Lung (tissue), 12 donors: ENCODE measurements around the gene LARP1. TPM values are rescaled to one million over a fixed set of nuclear protein-coding genes. Genes with fewer than 3 reads are reported as not detected.

Experiments used
- ATAC-seq: fragments of 200-7000 bp; cut with Tn5 transposase; one replicate; pipeline ENCODE4 v1.9.1; 2020; ENCODE audit warnings: moderate number of reproducible peaks; ENCODE audit not compliant: insufficient read depth, low FRiP score
- DNase-seq, 3 donors: peaks; one replicate each; pipeline ENCODE4 v3.0.0-alpha.2; 2013 to 2017
- H3K27ac ChIP-seq, 2 donors: one replicate each; pipeline ENCODE4 v1.5.1; 2013; ENCODE audit warnings: mild to moderate bottlenecking in 2 of 2, moderate library complexity in 2 of 2, control low read depth in 1 of 2, inconsistent platforms in 1 of 2, low read depth in 1 of 2, low read length in 1 of 2
- H3K27me3 ChIP-seq, 3 donors: one replicate each; pipeline ENCODE4 v1.5.1; 2013; ENCODE audit warnings: low read length in 2 of 3; ENCODE audit not compliant: control insufficient read depth in 3 of 3, insufficient read depth in 3 of 3
- H3K36me3 ChIP-seq, 4 donors: one replicate each; pipeline ENCODE4 v1.5.1; 2013; ENCODE audit warnings: low read length in 4 of 4, mild to moderate bottlenecking in 1 of 4, moderate library complexity in 1 of 4; ENCODE audit not compliant: control insufficient read depth in 4 of 4, insufficient read depth in 4 of 4
- H3K4me1 ChIP-seq, 5 donors: one replicate each; pipeline ENCODE4 v1.5.1; 2013; ENCODE audit warnings: low read length in 5 of 5, mild to moderate bottlenecking in 2 of 5, moderate library complexity in 1 of 5; ENCODE audit not compliant: control insufficient read depth in 5 of 5, insufficient read depth in 5 of 5
- H3K4me3 ChIP-seq: one replicate; pipeline ENCODE4 v1.5.1; 2013; ENCODE audit warnings: mild to moderate bottlenecking, control low read depth, moderate library complexity
- H3K9ac ChIP-seq, 2 donors: one replicate each; pipeline ENCODE4 v1.5.1; 2013; ENCODE audit warnings: low read length in 2 of 2, control low read depth in 1 of 2; ENCODE audit not compliant: insufficient read depth in 1 of 2
- H3K9me3 ChIP-seq, 4 donors: one replicate each; pipeline ENCODE4 v1.5.1; 2013; ENCODE audit warnings: low read length in 3 of 4, mild to moderate bottlenecking in 1 of 4, moderate library complexity in 1 of 4; ENCODE audit not compliant: control insufficient read depth in 4 of 4, insufficient read depth in 3 of 4
- CTCF ChIP-seq: IDR thresholded peaks from 2 replicates; pipeline ENCODE4 v1.5.1; 2012; ENCODE audit warnings: mild to moderate bottlenecking; ENCODE audit errors: control extremely low read depth, extremely low read depth
- WGBS, 2 donors: extraction: QIAGEN DNeasy Blood & Tissue Kit; methylation state at CpG; one replicate each; pipeline ENCODE4 v1.1.7; 2013; 5-methylcytosine and 5-hydroxymethylcytosine counted together
- polyA plus RNA-seq, 2 donors: library from polyadenylated mRNA; stranded (reverse); fragments of 200-250 nt; gene quantifications; one replicate each; pipeline ENCODE4 v1.2.1, GENCODE V29; 2013
- total RNA-seq, 2 donors: library from RNA; depleted of rRNA in 1 of 2; stranded (reverse); fragments of >200 nt in 1 of 2; gene quantifications; one replicate each; pipeline ENCODE4 v1.2.1, GENCODE V29; 2014 to 2021
- donor health status: control.
- donor health status: control.
- donor health status: Bipolar disorder and iron deficiency.
- donor health status: healthy.
- donor health status: DM: yes; HTN: yes; CAD: no.

The LARP1 gene
- total and polyA plus RNA-seq, 4 donors, result 30.5 to 199 (median 61.7) TPM

GRCh38 chr5:154861946-154862345 lies 106.8 kb downstream of the LARP1 start:
- H3K27ac ChIP-seq, result no peak overlapping the region
- H3K9ac ChIP-seq, result no peak overlapping the region
- H3K9me3 ChIP-seq, result no peaks in the 10 kb centered on the region
- H3K4me3 ChIP-seq, result no peak overlapping the region
- H3K36me3 ChIP-seq, result peaks cover 10 to 27% (median 25%) of the 10 kb centered on the region in 4 donors
- ATAC-seq (no peak), DNase-seq (no peak)
- WGBS, 2 donors, result 80 to 89% methylated on average over 8 of the region's 8 CpGs
- no peak for TF ChIP-seq CTCF
- no peaks in the 10 kb centered on the region for H3K27me3 ChIP-seq
- H3K4me1 ChIP-seq, result peaks cover 0 to 26% (median 11%) of the 10 kb centered on the region in 5 donors

- H3K27me3 ChIP-seq, result no peaks in the 10 kb centered on the region
- ATAC-seq (no peak), DNase-seq (no peak)
- WGBS, 2 donors, result 58 to 66% methylated on average over 2 of the region's 2 CpGs
- no peak overlapping the region for H3K4me3 ChIP-seq
- no peak for TF ChIP-seq CTCF
- H3K27ac ChIP-seq, result no peak overlapping the region
- H3K9ac ChIP-seq, result no peak overlapping the region
- H3K9me3 ChIP-seq, result no peaks in the 10 kb centered on the region
- peaks cover 0 to 24% (median 11%) of the 10 kb centered on the region in 5 donors for H3K4me1 ChIP-seq
- peaks cover 10 to 27% (median 25%) of the 10 kb centered on the region in 4 donors for H3K36me3 ChIP-seq
Observed at GRCh38 chr5:154862766-154863165, 107.6 kb downstream of the LARP1 start.

- WGBS, 2 donors, result 79 to 87% methylated on average over 7 of the region's 7 CpGs
- no peak for TF ChIP-seq CTCF
- Histone ChIP-seq H3K4me1 (peaks cover 0 to 24% (median 11%) of the 10 kb centered on the region in 5 donors), H3K27ac (no peak overlapping the region), H3K27me3 (no peaks in the 10 kb centered on the region), H3K9me3 (no peaks in the 10 kb centered on the region), H3K36me3 (peaks cover 10 to 27% (median 26%) of the 10 kb centered on the region in 4 donors), H3K4me3 (no peak overlapping the region), H3K9ac (no peak overlapping the region)
- DNase-seq, result no peak
- ATAC-seq, result no peak
Observed at GRCh38 chr5:154863291-154864080, 108.3 kb downstream of the LARP1 start.
